Endothelial cell of umbilical vein (primary cell): ENCODE data around the gene UGGT2. TPM values are rescaled to one million over a fixed set of nuclear protein-coding genes. Genes with fewer than 3 reads are reported as not detected.

Source experiments
- BruUV-seq: library from RNA; stranded (reverse); fragments of 400-500 nt; replicated peaks from 2 replicates; lab custom pipeline; 2021; lab: Mats Ljungman, UMichigan
- CTCF ChIA-PET: fragments of 300-600, 350-600 bp; sonication (Branson Sonifier 250); formaldehyde crosslinking; loops from one replicate; lab custom pipeline; 2021; ENCODE audit warnings: antibody characterized with exemption, inconsistent platforms; lab: Charles Lee
- POLR2A ChIA-PET: fragments of 300-600, 350-600 bp; sonication (Branson Sonifier 250); formaldehyde crosslinking; loops from one replicate; lab custom pipeline; 2021; ENCODE audit warnings: antibody characterized with exemption, inconsistent platforms; lab: Charles Lee
- DNase-seq: peaks from one replicate; pipeline ENCODE4 v3.0.0-alpha.2; 2011; ENCODE audit warnings: low read depth, low spot score
- FAIRE-seq: peaks from 2 replicates; lab custom pipeline; 2011; peaks lifted over from hg19 to GRCh38; lab: Jason Lieb, UNC
- H2AFZ ChIP-seq: 2 replicates; pipeline ENCODE4 v1.6.0; 2012; ENCODE audit warnings: low read depth, low read length, control low read depth, inconsistent platforms
- H3K27ac ChIP-seq: 2 replicates; pipeline ENCODE4 v1.5.1; 2011; ENCODE audit warnings: low read depth, mild to moderate bottlenecking, control low read depth, low read length, moderate library complexity; ENCODE audit not compliant: insufficient read depth
- H3K27me3 ChIP-seq, 2 experiments: 2 replicates each; pipeline versions ENCODE4 v1.6.0 to v1.6.1; 2011; ENCODE audit warnings: low read length in 2 of 2, mixed read lengths in 1 of 2; ENCODE audit not compliant: control insufficient read depth in 2 of 2, insufficient read depth in 2 of 2
- H3K36me3 ChIP-seq, 2 experiments: 2 replicates in 1 of 2; 3 replicates in 1 of 2; pipeline ENCODE4 v1.5.1; 2011; ENCODE audit warnings: low read length in 2 of 2, mild to moderate bottlenecking in 1 of 2, moderate library complexity in 1 of 2; ENCODE audit not compliant: control insufficient read depth in 2 of 2, insufficient read depth in 2 of 2; ENCODE audit errors: extremely low read depth in 1 of 2
- H3K4me1 ChIP-seq: 3 replicates; pipeline ENCODE4 v1.5.1; 2011; ENCODE audit warnings: mild to moderate bottlenecking, low read length; ENCODE audit not compliant: control insufficient read depth, insufficient read depth; ENCODE audit errors: extremely low read depth
- H3K4me2 ChIP-seq: 2 replicates; pipeline ENCODE4 v1.6.1; 2011; ENCODE audit warnings: low read length, control low read depth, mixed read lengths; ENCODE audit not compliant: insufficient read depth
- H3K4me3 ChIP-seq, 3 experiments: fragments of 200-600 bp in 1 of 3; sonication (generic), shearing (Covaris generic) in 1 of 3; replicated peaks in 1 of 3; 2 replicates each; pipeline ENCODE4 v1.5.1; 2011 to 2016; ENCODE audit warnings: control low read depth in 3 of 3, low read length in 3 of 3, mild to moderate bottlenecking in 2 of 3, inconsistent platforms in 1 of 3, low read depth in 1 of 3, moderate library complexity in 1 of 3; ENCODE audit not compliant: insufficient read depth in 1 of 3
- H3K79me2 ChIP-seq: 2 replicates; pipeline ENCODE4 v1.6.0; 2012; ENCODE audit warnings: low read length, inconsistent platforms; ENCODE audit not compliant: control insufficient read depth, insufficient read depth
- H3K9ac ChIP-seq: replicated peaks from 2 replicates; pipeline ENCODE3; 2011; ENCODE audit warnings: low read length, control low read depth; ENCODE audit not compliant: insufficient read depth; ENCODE audit errors: extremely low read depth
- H3K9me1 ChIP-seq: replicated peaks from 3 replicates; pipeline ENCODE4 v1.6.0; 2011; ENCODE audit warnings: mild to moderate bottlenecking, low read length; ENCODE audit not compliant: control insufficient read depth, insufficient read depth; ENCODE audit errors: extremely low read depth
- H3K9me3 ChIP-seq: replicated peaks from 2 replicates; pipeline ENCODE4 v1.5.1; 2012; ENCODE audit warnings: low read length, inconsistent platforms; ENCODE audit not compliant: control insufficient read depth, insufficient read depth
- H4K20me1 ChIP-seq: replicated peaks from 2 replicates; pipeline ENCODE3; 2011; ENCODE audit warnings: mild to moderate bottlenecking, low read length; ENCODE audit not compliant: control insufficient read depth, insufficient read depth; ENCODE audit errors: extremely low read depth
- CTCF ChIP-seq, 2 donors: IDR thresholded peaks; 1 replicate in 1 of 2; 2 replicates in 1 of 2; pipeline ENCODE4 v1.5.1; 2011; ENCODE audit warnings: low read length in 2 of 2, mild to moderate bottlenecking in 2 of 2, moderate library complexity in 2 of 2, control low read depth in 1 of 2, inconsistent platforms in 1 of 2, low read depth in 1 of 2; ENCODE audit not compliant: insufficient read depth in 1 of 2; ENCODE audit errors: extremely low read depth in 1 of 2
- EZH2 ChIP-seq: IDR thresholded peaks from 2 replicates; pipeline ENCODE4 v1.6.1; 2012; ENCODE audit warnings: borderline replicate concordance, low read depth, mild to moderate bottlenecking, moderate library complexity, low read length, inconsistent platforms; ENCODE audit not compliant: severe bottlenecking
- FOS ChIP-seq: IDR thresholded peaks from 2 replicates; pipeline ENCODE4 v1.6.1; 2011; ENCODE audit warnings: mild to moderate bottlenecking, low read length, moderate library complexity, borderline replicate concordance; ENCODE audit not compliant: insufficient read depth
- GATA2 ChIP-seq: IDR thresholded peaks from 2 replicates; pipeline ENCODE4 v1.7.0; 2011; ENCODE audit warnings: low read depth, mild to moderate bottlenecking, moderate library complexity, mixed read lengths, low read length; ENCODE audit not compliant: insufficient read length, insufficient read depth
- MAX ChIP-seq: IDR thresholded peaks from 2 replicates; pipeline ENCODE4 v1.6.1; 2011; ENCODE audit not compliant: insufficient read depth, insufficient read length
- MYC ChIP-seq: IDR thresholded peaks from one replicate; pipeline ENCODE4 v1.6.1; 2011; ENCODE audit warnings: mild to moderate bottlenecking, low read depth, low read length
- POLR2A ChIP-seq: IDR thresholded peaks from 2 replicates; pipeline ENCODE4 v1.6.1; 2012; ENCODE audit warnings: low read depth, mild to moderate bottlenecking, control low read depth, low read length
- POLR2AphosphoS5 ChIP-seq: IDR thresholded peaks from 2 replicates; pipeline ENCODE4 v1.6.1; 2012; ENCODE audit warnings: low read depth, mild to moderate bottlenecking, control low read depth, low read length, moderate library complexity; ENCODE audit not compliant: insufficient read depth
- dilution Hi-C: fragments of 300-500 bp; cut with MboI; formaldehyde crosslinking; loops from one replicate; pipeline ENCODE4 v1.15.0; 2019; ENCODE audit warnings: low sequenced_read_pairs; ENCODE audit not compliant: extremely low pct_ligation_motif_present
- intact Hi-C: fragments of 100-400 bp; cut with micrococcal nuclease; formaldehyde crosslinking; loops from one replicate; pipeline ENCODE4 v1.10.0; 2022
- polyA plus RNA-seq, 4 experiments: library from polyadenylated mRNA; depleted of rRNA in 3 of 4; stranded (reverse) in 3 of 4; unstranded in 1 of 4; fragments of >200 nt; gene quantifications; 2 replicates each; pipeline versions ENCODE4 v1.2.1 to v1.2.3, GENCODE V29; 2011 to 2012; ENCODE audit warnings: missing spikeins in 1 of 4
- total RNA-seq: library from RNA; stranded (reverse); gene quantifications from 2 replicates; pipeline ENCODE4 v1.2.3, GENCODE V29; 2021

Gene UGGT2
- total and polyA plus RNA-seq, 2 donors (not counting 3 experiments of a cell fraction or from before 2014, with no cell fraction given) = 4.6 to 25.1 TPM

- BruUV-seq = no TSS peak
- DNase-seq (no peak), FAIRE-seq (no peak)
- Histone ChIP-seq H3K9me1 (no peaks in the 10 kb centered on the region), H3K79me2 (no peaks in the 10 kb centered on the region), H3K4me2 (no peak overlapping the region), H3K9me3 (no peaks in the 10 kb centered on the region), H3K27ac (no peak overlapping the region), H3K4me3 (no peak overlapping the region), H3K36me3 (no peaks in the 10 kb centered on the region), H3K9ac (no peak overlapping the region), H3K27me3 (peaks cover 0 to 3% of the 10 kb centered on the region in 2 experiments), H4K20me1 (no peaks in the 10 kb centered on the region), H3K4me1 (no peaks in the 10 kb centered on the region), H2AFZ (no peak overlapping the region)
- intact Hi-C loops (no loop called here), dilution Hi-C loops (no loop called here)
- ChIA-PET CTCF (no interaction called here), POLR2A (no interaction called here)
- no peak for TF ChIP-seq POLR2A
- TF ChIP-seq MYC = no peak
These were observed 47.4 kb upstream of the UGGT2 start for GRCh38 chr13:96100457-96101220.

- Histone ChIP-seq H3K9me1 (no peaks in the 10 kb centered on the region), H3K9me3 (no peaks in the 10 kb centered on the region), H3K4me3 (no peak overlapping the region), H3K36me3 (no peaks in the 10 kb centered on the region), H3K4me1 (peaks cover 27% of the 10 kb centered on the region), H3K27ac (no peak overlapping the region), H3K79me2 (no peaks in the 10 kb centered on the region), H3K4me2 (peak overlapping the region; percentile 58), H2AFZ (no peak overlapping the region), H4K20me1 (no peaks in the 10 kb centered on the region), H3K27me3 (peaks cover 20 to 21% of the 10 kb centered on the region in 2 experiments), H3K9ac (no peak overlapping the region)
- no TSS peak for BruUV-seq
- intact Hi-C loops (loop anchor here (5.0 kb wide), 1 partner anchor 66 kb away; no protein-coding TSS in a partner anchor), dilution Hi-C loops (no loop called here)
- ChIA-PET CTCF (interaction anchor here (1.6 kb wide), 1 partner anchor 74 kb away, joined by 10 read pairs; no protein-coding TSS in a partner anchor), POLR2A (no interaction called here)
- peak; percentile 21 for TF ChIP-seq POLR2AphosphoS5
- no peak for TF ChIP-seq EZH2
- no peak for TF ChIP-seq GATA2
- TF ChIP-seq MAX = no peak
- peak; percentile 71 for TF ChIP-seq FOS
- no peak for TF ChIP-seq CTCF (IDR thresholded peaks at IDR 0.05; ENCODE audit: extremely low read depth in 1 of 2, insufficient read depth in 1 of 2, low read depth in 1 of 2, low read length in 2 of 2)
- DNase-seq (peak; percentile 42), FAIRE-seq (peak; percentile 46)
These were observed 40.2 kb upstream of the UGGT2 start for GRCh38 chr13:96093296-96094006.
